BE2C (cell line): ENCODE results near the gene PHF11.
"Not testable (repeated sequence)": the region's sequence is repeated elsewhere in the genome, so short reads cannot be mapped to it uniquely, and the experiment has no call there.

ENCODE experiments used
- DNase-seq: peaks from one replicate; pipeline ENCODE4 v3.0.0-alpha.2; 2020
- H3K27me3 ChIP-seq: fragments of 250-450 bp; sonication (Bioruptor Pico); 2 replicates; pipeline ENCODE4 v1.5.1; 2020; ENCODE audit warnings: mild to moderate bottlenecking
- H3K36me3 ChIP-seq: fragments of 250-450 bp; sonication (Bioruptor Pico); 2 replicates; pipeline ENCODE4 v1.5.1; 2020; ENCODE audit warnings: mild to moderate bottlenecking
- H3K4me1 ChIP-seq: fragments of 250-450 bp; sonication (Bioruptor Pico); 2 replicates; pipeline ENCODE4 v1.5.1; 2020
- H3K4me3 ChIP-seq: 2 replicates; pipeline ENCODE4 v1.5.1; 2011; ENCODE audit warnings: low read depth, low read length
- H3K9me3 ChIP-seq: fragments of 250-450 bp; sonication (Bioruptor Pico); 2 replicates; pipeline ENCODE4 v1.5.1; 2020
- CTCF ChIP-seq: IDR thresholded peaks from 2 replicates; pipeline ENCODE4 v1.5.1; 2012; ENCODE audit warnings: mild to moderate bottlenecking, low read depth, low read length

PHF11 gene

DNA sequence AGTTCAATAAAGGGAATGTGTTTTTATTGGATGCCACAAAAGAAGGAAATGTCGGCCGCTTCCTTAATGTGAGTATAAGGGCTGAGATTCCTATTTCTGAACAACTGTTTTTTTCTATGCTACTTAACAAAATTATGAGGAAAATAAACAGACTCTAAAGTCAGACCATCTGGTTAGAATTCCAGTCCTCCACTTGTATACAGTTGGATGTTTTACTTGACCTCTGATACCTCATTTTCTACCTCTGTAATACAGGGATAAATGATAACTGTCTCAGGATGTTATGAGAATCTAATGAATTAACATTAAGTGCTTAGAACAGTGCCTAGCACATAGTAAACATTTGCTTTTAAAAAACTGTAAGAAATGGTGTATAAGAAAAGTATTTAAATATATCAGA is 7.2 kb upstream of the PHF11 start:
- TF ChIP-seq CTCF = no peak
- no peaks in the 10 kb centered on the region for H3K36me3 ChIP-seq
- DNase-seq = no peak

GRCh38 chr13:49494645-49495044 is 1.1 kb upstream of the PHF11 start:
- Histone ChIP-seq H3K4me1 (no peaks in the 10 kb centered on the region), H3K27me3 (no peaks in the 10 kb centered on the region), H3K36me3 (no peaks in the 10 kb centered on the region), H3K4me3 (peak overlapping the region; percentile 62), H3K9me3 (no peaks in the 10 kb centered on the region)
- TF ChIP-seq CTCF = no peak
- no peak for DNase-seq

More for the DNA sequence above, 7.2 kb upstream of the PHF11 start:
- Histone ChIP-seq H3K27me3 (no peaks in the 10 kb centered on the region), H3K9me3 (no peaks in the 10 kb centered on the region), H3K4me1 (no peaks in the 10 kb centered on the region), H3K4me3 (no peak overlapping the region)

DNA sequence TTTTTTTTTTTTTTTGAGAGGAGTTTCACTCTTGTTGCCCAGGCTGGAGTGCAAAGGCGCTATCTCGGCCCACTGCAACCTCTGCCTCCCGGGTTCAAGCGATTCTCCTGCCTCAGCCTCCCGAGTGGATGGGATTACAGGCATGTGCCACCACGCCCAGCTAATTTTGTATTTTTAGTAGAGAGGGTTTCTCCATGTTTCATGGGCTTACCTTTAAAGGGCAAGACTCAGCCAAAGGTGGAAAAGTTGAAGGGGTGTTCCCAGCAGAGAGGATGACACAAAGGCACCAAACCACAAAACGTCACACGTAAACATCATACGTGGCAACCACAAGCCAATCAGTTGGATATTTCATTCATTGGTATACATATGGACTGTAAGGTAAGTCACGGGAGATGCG is 1.1 kb downstream of the PHF11 start:
- H3K9me3 ChIP-seq, H3K4me3 ChIP-seq, H3K27me3 ChIP-seq, H3K4me1 ChIP-seq, DNase-seq, H3K36me3 ChIP-seq: not testable (repeated sequence)

- no peak for TF ChIP-seq CTCF
- DNase-seq = no peak
- Histone ChIP-seq H3K27me3 (no peaks in the 10 kb centered on the region), H3K4me3 (no peak overlapping the region), H3K36me3 (no peaks in the 10 kb centered on the region), H3K4me1 (no peaks in the 10 kb centered on the region), H3K9me3 (no peaks in the 10 kb centered on the region)
Measured at GRCh38 chr13:49497272-49497671, 1.5 kb downstream of the PHF11 start.

DNA sequence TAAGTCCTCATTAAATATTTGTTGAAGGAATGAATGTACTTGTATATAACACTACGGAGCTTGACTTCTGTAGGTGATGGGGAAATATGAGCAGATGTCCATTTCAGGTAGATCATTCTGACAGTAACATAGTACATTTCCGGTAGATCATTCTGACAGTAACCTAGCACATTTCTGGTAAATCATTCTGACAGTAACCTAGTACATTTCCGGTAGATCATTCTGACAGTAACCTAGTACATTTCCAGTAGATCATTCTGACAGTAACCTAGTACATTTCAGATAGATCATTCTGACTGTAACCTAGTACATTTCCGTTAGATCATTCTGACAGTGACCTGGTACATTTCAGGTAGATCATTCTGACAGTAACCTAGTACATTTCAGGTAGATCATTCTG is 2.5 kb downstream of the PHF11 start:
- no peaks in the 10 kb centered on the region for H3K27me3 ChIP-seq
- H3K36me3 ChIP-seq = no peaks in the 10 kb centered on the region
- DNase-seq = no peak
- H3K4me1 ChIP-seq = no peaks in the 10 kb centered on the region
- TF ChIP-seq CTCF = no peak
- no peak overlapping the region for H3K4me3 ChIP-seq
- H3K9me3 ChIP-seq = 0 out of 2 replicates have a peak, but pooled peaks cover 1% of the 10 kb centered on the region

DNA sequence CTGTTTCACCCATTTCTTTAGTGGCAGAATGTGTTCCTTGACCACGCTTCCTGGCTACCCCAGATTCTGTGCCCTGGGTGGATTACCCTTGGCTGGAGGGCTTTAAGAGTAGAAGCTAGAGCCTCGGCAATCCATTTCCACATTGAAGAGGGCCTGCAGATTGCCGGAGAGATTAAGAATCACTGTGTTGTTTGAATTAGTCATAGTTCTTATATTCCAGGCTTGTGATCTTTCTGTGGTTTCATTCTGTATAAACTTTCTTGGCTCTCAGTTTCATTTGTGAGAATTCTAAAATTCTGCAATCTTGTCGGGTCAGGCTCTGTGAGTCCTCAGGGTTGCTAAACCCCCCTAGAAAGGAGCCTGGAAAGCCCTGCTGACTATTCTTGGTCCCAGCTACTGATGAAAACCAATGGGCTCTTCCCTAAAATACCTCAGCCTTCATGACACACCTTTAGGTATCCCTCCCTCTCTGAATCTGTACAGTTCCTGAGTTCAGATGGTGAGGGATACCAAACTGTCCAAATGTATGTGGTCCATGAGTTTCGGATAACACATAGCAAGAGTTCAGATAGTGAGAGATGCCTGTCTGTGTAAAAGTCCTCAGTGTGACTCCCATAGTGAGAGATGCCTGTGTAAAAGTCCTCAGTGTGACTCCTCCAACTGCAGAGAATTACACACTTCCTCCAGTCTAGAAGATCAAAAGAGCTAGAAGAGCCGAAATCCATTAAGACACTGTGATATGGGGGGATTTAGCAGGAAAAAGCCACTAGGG is 4.3 kb downstream of the PHF11 start:
- no peaks in the 10 kb centered on the region for H3K27me3 ChIP-seq
- H3K36me3 ChIP-seq = no peaks in the 10 kb centered on the region
- TF ChIP-seq CTCF = no peak
- no peaks in the 10 kb centered on the region for H3K4me1 ChIP-seq
- H3K4me3 ChIP-seq = no peak overlapping the region
- DNase-seq = no peak
- H3K9me3 ChIP-seq = 0 out of 2 replicates have a peak, but pooled peaks cover 3% of the 10 kb centered on the region

GRCh38 chr13:49502954-49503353 is 7.2 kb downstream of the PHF11 start:
- Histone ChIP-seq H3K4me1 (no peaks in the 10 kb centered on the region), H3K9me3 (0 out of 2 replicates have a peak, but pooled peaks cover 3% of the 10 kb centered on the region), H3K27me3 (no peaks in the 10 kb centered on the region), H3K36me3 (no peaks in the 10 kb centered on the region), H3K4me3 (no peak overlapping the region)
- no peak for TF ChIP-seq CTCF
- no peak for DNase-seq
